ENCODE measurements around the gene PHLDA2.

PHLDA2 gene

DNA sequence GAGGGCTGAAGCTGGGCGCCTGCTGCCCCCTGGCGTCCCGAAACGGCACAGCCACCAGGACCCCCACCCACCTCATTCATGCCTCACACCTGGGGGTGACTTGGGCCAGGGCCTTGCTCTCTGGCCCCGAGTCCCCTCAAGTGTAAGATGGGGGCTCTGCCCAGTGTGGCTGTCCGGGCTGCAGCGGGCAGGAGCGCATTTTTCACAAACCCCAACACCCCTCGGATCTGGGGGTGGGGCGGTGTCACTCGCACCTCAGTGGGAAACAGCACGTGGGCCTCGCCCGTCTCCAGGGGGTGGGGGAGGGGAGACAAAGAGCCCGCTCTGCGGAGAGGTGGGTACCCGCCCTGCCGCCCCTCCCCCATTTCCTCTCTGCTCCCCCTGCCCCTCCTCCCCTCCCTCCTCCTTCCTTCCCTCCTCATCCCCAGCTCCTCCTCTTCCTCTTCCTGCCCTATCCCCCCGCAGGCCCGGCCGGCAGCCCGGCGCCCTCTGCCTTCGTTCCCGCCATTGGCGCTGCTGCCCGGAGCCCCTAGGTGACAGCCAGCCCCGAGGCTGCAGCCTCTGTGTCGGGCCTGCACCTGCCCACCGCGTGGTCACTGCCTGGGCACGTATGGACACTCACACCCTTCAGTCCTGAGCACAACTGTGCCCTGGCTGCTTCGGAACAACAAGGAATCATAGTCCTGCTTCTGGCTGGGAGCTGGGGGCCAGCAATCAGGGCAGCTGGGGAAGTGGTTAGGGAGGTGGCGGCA lies 36.8 kb downstream of the PHLDA2 start:
- peak; percentile 56 for DNase-seq

GRCh38 chr11:2891326-2892214 lies 37.6 kb downstream of the PHLDA2 start:
- no peak for DNase-seq

- DNase-seq = no peak
Measured at GRCh38 chr11:2890466-2891294, 38.5 kb downstream of the PHLDA2 start.

- no peak for DNase-seq
Measured at GRCh38 chr11:2889362-2890273, 39.6 kb downstream of the PHLDA2 start.

DNA sequence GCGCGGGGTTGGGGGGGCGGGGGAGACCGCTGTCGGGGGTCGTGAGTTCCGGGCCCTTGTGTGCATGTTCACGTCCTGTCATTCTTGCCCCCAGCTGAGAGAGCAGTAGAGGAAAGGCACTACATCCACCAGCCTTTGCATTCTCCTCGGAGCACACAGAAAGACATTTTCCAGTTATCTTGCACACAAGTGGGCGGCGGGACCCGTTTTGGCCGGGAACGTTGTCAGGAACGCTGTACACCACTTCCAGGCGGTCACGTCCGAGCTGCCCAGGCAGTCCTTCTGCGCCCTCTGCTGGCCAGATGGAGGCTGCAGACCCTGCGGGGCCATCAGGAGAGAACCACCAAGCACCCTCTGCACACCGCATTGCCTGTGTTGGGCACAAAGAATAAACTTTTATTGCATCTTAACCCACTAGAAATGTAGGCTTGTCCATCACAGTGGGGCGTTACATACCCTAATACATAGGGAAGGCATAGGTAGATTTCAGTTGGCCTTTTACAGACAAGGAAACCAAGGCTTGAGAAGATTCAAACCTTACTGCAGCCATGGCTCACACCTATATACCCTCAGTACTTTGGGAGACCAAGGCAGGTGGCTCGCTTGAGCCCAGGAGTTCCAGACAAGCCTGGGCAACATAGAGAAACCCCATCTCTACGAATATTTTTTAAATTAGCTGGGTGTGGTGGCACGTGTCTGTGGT lies 40.8 kb downstream of the PHLDA2 start:
- DNase-seq = peak; percentile 79

GRCh38 chr11:2887515-2888195 lies 41.6 kb downstream of the PHLDA2 start:
- DNase-seq = no peak

DNA sequence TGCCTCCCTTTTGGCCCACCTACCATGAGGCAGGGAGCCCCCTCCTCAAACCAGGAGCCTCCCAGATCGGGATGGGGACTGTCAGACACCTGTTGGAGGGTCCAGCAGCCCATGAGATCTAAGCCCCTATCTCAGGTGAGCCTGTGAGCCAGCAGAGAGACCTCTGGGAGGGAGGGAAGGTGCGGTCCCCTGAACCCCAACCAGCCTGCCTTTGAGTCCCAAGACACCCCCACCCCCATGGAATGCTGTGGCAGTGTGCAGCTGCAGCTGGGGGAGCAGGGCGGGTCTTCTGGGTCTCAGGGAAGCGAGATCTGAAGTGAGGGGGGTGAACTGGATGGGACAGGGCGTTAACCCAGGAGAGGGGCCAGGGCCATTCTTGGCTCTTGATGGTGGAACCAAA lies 42.3 kb downstream of the PHLDA2 start:
- no peak for DNase-seq

DNA sequence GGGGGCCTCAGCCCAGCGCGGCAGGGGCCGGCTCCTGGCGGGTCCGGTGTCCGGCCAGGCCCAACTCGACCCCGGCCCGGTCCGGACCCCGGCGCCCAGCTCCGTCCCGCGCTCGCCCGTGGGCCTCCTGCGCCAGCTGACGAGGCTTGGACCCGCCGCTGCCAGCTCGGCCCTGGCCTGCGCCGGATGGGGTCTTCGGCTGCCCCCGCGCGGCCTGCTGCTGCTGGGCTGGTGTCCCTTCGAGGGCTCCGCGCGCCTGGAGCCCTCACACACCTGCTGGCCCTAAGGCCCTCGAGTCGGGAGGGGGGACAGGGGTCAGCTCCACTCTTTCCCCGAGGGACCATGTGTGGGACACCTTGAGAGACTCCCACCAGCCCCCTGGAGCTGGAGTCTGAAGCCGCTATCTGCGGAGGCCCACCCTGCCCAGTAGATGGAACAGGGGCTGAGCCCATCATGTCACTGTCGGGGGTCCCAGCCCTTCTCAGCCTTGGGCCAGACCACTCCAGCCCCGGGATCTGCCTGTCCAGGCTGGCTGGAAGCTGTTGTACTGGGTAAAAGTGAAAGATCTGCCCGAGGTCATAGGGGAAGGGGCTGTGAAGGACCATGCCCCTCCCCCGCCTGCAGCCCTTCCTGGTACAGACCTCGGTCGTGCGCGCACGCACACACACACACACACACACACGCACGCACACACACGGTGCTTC lies 42.9 kb downstream of the PHLDA2 start:
- DNase-seq = no peak

DNA sequence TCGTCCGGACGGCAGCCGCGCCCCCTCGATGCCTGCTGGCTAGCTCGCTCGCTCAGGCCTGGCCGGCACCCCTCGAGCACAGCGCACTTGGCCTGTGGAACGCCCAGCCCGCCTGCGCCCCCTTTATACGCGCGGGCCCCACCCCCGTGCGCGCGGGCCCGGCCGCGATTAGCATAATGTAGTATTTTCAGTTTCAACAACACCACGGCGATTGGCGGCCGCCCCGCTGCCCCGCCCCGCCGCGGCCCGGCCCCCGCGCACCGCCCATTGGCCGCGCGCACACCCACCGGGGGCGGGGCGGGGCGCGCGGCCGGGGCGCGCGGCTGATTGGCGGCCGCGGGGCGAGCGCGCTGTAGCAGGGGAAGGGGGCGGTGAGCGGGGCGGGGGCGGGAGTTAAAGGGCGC lies 43.5 kb downstream of the PHLDA2 start, which contains the start of gene CDKN1C:
Gene CDKN1C, minus strand, starts transcription at position 98 of the 404 bp plus-strand sequence. CDS start 319 bp downstream, outside the sequence.
- DNase-seq = peak; percentile 83

- peak; percentile 26 for DNase-seq
Measured at GRCh38 chr11:2885017-2885677, 44.1 kb downstream of the PHLDA2 start.

DNA sequence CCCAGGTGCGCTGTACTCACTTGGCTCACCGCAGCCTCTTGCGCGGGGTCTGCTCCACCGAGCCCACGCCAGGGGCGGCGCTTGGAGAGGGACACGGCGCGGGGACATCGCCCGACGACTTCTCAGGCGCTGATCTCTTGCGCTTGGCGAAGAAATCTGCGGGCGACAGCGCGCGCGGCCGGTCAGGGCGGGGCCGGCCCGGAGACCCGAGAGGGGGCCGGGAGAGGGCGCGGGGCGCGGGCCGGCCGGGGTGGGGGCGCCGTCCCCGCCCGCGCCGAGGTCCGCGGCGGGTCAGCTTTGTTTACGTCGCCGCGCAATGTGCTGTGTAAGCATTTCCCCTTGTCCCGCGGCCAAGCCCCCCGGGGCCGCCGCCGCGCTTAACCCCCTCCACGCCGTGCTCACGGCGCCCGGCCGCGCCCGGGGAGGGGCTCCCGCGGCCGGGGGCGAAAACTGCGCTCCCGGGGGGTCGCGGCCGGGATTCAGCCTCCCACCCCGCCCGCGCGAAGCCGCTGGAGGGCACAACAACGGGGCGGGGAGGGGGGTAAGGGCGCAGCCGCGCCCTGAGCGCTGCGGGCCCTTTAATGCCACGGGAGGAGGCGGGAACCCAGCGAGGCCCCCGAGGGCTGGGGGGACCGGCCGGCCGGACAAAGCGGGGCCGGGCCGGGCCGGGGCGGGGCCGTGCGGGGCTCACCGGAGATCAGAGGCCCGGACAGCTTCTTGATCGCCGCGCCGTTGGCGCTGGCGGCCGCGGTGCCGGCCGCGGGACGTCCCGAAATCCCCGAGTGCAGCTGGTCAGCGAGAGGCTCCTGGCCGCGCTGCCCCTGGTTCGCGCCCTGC lies 45.0 kb downstream of the PHLDA2 start:
- DNase-seq = no peak

- DNase-seq = no peak
Measured at GRCh38 chr11:2883640-2883978, 45.6 kb downstream of the PHLDA2 start.

DNA sequence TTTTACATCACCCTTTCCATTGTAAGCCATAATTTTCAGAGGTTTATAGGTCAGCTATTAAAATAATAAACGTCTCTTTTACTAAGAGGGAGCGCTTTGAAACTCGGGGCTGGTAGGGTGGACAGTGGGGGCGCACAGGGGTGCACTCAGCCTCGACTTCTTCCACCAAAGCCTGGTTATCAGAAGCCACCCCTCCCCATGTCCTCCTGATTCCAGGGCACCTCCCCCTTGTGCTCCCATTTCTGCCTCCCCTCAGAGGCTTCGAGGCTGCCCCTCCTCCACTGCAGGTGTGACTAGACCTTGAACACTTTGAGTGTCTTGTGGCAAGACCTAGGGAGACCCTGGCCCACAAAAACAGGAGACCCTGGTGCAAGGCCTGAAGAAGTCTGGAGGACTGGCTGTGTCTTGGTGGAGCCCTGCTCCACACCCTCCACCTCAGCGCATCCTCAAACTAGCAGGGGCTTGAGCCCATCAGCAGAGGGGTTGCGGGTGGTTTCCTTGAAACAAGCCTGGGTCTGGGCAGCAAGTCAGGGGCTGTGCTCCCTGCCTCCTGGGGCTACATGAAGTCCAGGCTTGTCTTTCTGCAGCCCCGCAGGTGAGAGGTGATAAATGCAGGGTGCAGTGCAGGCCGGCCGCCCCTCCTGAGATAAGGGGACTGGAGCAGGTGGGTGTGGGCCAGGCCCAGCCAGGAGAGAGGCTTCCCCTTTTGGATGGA lies 46.7 kb downstream of the PHLDA2 start:
- DNase-seq = no peak

GRCh38 chr11:2881981-2882375 lies 47.2 kb downstream of the PHLDA2 start:
- no peak for DNase-seq

DNA sequence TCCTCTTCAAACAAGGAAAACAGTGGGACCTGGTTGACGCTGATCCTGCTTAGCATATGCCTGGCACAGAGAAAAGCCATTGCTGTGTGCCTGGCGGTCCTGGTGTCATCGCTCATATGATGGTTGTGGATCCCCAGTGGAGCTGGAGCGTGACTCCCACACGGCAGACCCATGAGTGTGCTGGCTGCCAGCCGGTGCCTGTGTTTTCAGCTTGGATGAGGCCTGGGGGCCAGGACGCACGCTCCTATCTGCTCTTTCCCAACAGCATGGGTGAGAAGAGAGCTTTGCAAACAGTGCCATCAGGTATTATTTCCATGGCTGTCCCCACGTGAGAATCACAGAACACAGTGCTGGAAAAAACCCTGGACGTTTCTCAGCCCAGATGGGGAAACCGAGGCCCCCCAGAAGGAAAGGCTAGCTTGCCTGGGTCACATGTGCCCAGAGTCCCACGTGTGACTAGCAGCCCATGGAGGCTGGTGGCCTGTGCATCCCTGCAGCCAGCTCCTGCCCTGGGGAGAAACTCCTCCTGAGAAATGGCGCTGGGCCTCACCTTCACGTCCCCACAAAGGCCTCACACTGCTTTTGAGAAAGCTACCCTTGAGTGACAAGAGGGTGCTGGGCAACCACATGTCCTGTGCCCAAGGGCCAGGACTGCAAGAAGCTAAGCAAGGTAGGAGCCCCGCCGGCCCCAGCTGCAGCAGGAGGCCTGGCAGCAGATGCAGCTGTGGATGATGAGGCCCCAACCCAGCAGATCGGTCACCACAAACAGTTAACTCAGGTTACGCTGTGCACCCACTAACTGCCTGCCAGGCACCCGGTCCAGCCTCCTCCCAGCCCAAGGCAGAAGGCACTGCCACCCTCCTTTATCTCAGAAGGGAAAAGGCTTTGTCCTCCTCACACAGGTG lies 47.9 kb downstream of the PHLDA2 start:
- DNase-seq = no peak

DNA sequence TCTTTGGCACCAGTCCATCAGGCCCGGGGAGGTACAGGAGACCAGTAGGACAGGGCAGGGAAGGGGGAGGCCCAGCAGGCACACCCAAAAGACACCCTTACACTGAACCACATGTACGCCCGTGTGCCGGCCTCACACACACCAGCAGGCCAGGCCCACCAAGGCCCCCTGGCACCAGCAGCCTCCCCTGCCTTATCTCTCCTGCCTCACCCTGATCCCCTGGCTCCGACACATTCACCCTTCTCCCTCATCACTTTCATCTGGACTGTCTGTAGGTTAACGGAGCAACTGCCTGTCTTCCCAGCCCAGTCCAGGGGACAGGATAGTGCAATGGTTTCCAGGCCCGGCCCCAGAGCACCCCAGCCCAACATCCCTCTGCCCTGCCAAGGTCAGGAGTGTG lies 48.6 kb downstream of the PHLDA2 start:
- no peak for DNase-seq

DNA sequence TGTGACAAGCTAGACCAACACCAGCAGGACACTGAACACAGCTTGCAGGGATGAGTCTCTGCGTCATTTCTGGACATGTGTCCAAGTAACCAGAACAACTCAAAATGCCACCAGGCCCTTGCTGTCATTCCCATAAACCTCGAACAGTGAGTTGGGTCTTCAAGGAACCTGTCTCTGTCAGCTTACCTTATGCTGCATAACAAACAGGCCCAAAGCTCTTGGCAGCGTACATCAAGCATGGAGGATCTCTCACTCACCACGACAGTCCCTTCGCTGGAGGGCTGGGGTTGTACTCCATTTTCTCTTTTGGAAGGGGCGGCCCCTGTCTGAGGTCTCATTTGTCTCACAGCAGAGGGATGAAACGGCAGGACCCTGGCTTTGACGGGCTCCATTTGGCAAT lies 50.4 kb downstream of the PHLDA2 start:
- DNase-seq = no peak

All from CD4-positive, alpha-beta T cell treated with Interferon gamma for 1 hour (primary cell).